ENCODE results near the gene DOCK1.

GRCh38 chr10:127266431-127266830 is 361.2 kb downstream of the DOCK1 start:
- TF ChIP-seq POLR2AphosphoS5 (IDR thresholded peaks at IDR 0.05) = no peak
- TF ChIP-seq, protein P1, sequence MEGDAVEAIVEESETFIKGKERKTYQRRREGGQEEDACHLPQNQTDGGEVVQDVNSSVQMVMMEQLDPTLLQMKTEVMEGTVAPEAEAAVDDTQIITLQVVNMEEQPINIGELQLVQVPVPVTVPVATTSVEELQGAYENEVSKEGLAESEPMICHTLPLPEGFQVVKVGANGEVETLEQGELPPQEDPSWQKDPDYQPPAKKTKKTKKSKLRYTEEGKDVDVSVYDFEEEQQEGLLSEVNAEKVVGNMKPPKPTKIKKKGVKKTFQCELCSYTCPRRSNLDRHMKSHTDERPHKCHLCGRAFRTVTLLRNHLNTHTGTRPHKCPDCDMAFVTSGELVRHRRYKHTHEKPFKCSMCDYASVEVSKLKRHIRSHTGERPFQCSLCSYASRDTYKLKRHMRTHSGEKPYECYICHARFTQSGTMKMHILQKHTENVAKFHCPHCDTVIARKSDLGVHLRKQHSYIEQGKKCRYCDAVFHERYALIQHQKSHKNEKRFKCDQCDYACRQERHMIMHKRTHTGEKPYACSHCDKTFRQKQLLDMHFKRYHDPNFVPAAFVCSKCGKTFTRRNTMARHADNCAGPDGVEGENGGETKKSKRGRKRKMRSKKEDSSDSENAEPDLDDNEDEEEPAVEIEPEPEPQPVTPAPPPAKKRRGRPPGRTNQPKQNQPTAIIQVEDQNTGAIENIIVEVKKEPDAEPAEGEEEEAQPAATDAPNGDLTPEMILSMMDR (IDR thresholded peaks at IDR 0.05; ENCODE audit: poor library complexity, severe bottlenecking) = no peak

Data from neural cell (in vitro differentiated cells).